ENCODE results near the gene VDAC1. TPM values are rescaled to one million over a fixed set of nuclear protein-coding genes. Genes with fewer than 3 reads are reported as not detected.

The VDAC1 gene
- total and polyA plus RNA-seq, 10 of the 15 experiments (the other 5 are each of a cell fraction or from before 2014, with no cell fraction given), result 245 to 488 (median 349) TPM

- CTCF ChIA-PET, result interaction anchor here (0.8 to 4.5 kb wide), 6 partner anchors 11 to 99 kb away, joined by 3 to 41 read pairs (median 10); no protein-coding TSS in a partner anchor
- TF ChIP-seq RAD21 (IDR thresholded peaks at IDR 0.05; ENCODE audit: insufficient read depth, low read depth, low read length), result no peak
- TF ChIP-seq NRF1 (conservative IDR thresholded peaks at IDR 0.05; ENCODE audit: low read depth, low read length), result 0 out of 2 replicates have a peak, but pooled peaks have one; percentile 18
- no peak; the same call in 1 of the 2 replicates for TF ChIP-seq TCF12 (IDR thresholded peaks at IDR 0.05; ENCODE audit: low read depth, low read length)
- no peak for TF ChIP-seq ZNF622 (IDR thresholded peaks at IDR 0.05)
- TF ChIP-seq BCL3 (IDR thresholded peaks at IDR 0.05; ENCODE audit: borderline replicate concordance, insufficient read depth, low read depth, low read length, poor library complexity, severe bottlenecking), result no peak
- TF ChIP-seq, protein P1, sequence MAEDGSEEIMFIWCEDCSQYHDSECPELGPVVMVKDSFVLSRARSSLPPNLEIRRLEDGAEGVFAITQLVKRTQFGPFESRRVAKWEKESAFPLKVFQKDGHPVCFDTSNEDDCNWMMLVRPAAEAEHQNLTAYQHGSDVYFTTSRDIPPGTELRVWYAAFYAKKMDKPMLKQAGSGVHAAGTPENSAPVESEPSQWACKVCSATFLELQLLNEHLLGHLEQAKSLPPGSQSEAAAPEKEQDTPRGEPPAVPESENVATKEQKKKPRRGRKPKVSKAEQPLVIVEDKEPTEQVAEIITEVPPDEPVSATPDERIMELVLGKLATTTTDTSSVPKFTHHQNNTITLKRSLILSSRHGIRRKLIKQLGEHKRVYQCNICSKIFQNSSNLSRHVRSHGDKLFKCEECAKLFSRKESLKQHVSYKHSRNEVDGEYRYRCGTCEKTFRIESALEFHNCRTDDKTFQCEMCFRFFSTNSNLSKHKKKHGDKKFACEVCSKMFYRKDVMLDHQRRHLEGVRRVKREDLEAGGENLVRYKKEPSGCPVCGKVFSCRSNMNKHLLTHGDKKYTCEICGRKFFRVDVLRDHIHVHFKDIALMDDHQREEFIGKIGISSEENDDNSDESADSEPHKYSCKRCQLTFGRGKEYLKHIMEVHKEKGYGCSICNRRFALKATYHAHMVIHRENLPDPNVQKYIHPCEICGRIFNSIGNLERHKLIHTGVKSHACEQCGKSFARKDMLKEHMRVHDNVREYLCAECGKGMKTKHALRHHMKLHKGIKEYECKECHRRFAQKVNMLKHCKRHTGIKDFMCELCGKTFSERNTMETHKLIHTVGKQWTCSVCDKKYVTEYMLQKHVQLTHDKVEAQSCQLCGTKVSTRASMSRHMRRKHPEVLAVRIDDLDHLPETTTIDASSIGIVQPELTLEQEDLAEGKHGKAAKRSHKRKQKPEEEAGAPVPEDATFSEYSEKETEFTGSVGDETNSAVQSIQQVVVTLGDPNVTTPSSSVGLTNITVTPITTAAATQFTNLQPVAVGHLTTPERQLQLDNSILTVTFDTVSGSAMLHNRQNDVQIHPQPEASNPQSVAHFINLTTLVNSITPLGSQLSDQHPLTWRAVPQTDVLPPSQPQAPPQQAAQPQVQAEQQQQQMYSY (CRISPR knock-in tag; IDR thresholded peaks at IDR 0.05), result no peak
- TF ChIP-seq BMI1 (IDR thresholded peaks at IDR 0.05; ENCODE audit: borderline replicate concordance), result no peak
- TF ChIP-seq YBX1 (IDR thresholded peaks at IDR 0.05), result no peak
- TF ChIP-seq ZNF274 (IDR thresholded peaks at IDR 0.05; ENCODE audit: insufficient read depth, insufficient read length), result no peak
- TF ChIP-seq, protein P2, sequence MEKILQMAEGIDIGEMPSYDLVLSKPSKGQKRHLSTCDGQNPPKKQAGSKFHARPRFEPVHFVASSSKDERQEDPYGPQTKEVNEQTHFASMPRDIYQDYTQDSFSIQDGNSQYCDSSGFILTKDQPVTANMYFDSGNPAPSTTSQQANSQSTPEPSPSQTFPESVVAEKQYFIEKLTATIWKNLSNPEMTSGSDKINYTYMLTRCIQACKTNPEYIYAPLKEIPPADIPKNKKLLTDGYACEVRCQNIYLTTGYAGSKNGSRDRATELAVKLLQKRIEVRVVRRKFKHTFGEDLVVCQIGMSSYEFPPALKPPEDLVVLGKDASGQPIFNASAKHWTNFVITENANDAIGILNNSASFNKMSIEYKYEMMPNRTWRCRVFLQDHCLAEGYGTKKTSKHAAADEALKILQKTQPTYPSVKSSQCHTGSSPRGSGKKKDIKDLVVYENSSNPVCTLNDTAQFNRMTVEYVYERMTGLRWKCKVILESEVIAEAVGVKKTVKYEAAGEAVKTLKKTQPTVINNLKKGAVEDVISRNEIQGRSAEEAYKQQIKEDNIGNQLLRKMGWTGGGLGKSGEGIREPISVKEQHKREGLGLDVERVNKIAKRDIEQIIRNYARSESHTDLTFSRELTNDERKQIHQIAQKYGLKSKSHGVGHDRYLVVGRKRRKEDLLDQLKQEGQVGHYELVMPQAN (conservative IDR thresholded peaks at IDR 0.05), result peak; percentile 47; the same call in 1 of the 2 replicates
- TF ChIP-seq KLF5 (IDR thresholded peaks at IDR 0.05; ENCODE audit: partially characterized antibody), result no peak
- TF ChIP-seq CHD2 (IDR thresholded peaks at IDR 0.05; ENCODE audit: borderline replicate concordance, low read depth, low read length), result no peak
- TF ChIP-seq, protein P3, sequence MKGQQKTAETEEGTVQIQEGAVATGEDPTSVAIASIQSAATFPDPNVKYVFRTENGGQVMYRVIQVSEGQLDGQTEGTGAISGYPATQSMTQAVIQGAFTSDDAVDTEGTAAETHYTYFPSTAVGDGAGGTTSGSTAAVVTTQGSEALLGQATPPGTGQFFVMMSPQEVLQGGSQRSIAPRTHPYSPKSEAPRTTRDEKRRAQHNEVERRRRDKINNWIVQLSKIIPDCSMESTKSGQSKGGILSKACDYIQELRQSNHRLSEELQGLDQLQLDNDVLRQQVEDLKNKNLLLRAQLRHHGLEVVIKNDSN (IDR thresholded peaks at IDR 0.05; ENCODE audit: borderline replicate concordance, extremely low read length, insufficient read depth, low read depth, low read length), result no peak
- TF ChIP-seq MEF2A (IDR thresholded peaks at IDR 0.05; ENCODE audit: insufficient read depth, low read depth, low read length), result peak; percentile 68; the same call in 1 of the 2 replicates
Measured at GRCh38 chr5:133968204-133968980, 36.4 kb downstream of the VDAC1 start, which contains the start of gene C5orf15. Gene C5orf15 (minus strand): TSS chr5:133968625. CDS start chr5:133968584, 41 bp downstream.

More at GRCh38 chr5:133968204-133968980, 36.4 kb downstream of the VDAC1 start, which contains the start of gene C5orf15:
- Histone ChIP-seq H3K4me3 (peak within 1 kb of the TSS; percentile 98), H3K27me3 (replicated peaks in 1 of 2; ENCODE audit: control insufficient read depth in 2 of 2, insufficient read depth in 2 of 2, low read length in 1 of 2) (no peaks in the 10 kb centered on the region), H3K27ac (ENCODE audit: control insufficient read depth, insufficient read depth) (peak within 1 kb of the TSS; percentile 73), H2AFZ (ENCODE audit: control insufficient read depth, low read depth, low read length) (peak within 1 kb of the TSS; percentile 88), H3K4me1 (ENCODE audit: control insufficient read depth, insufficient read depth, low read length) (no peaks in the 10 kb centered on the region), H3K9me3 (replicated peaks; ENCODE audit: control insufficient read depth, insufficient read depth, low read length) (no peaks in the 10 kb centered on the region; the same call in 1 of the 3 replicates), H3K4me2 (ENCODE audit: control insufficient read depth, insufficient read depth) (peak within 1 kb of the TSS; percentile 85), H3K79me2 (ENCODE audit: control insufficient read depth, insufficient read depth, low read length) (peaks cover 35% of the 10 kb centered on the region), H4K20me1 (ENCODE audit: control insufficient read depth, insufficient read depth) (no peaks in the 10 kb centered on the region), H3K36me3 (ENCODE audit: control insufficient read depth in 2 of 2, insufficient read depth in 2 of 2, low read length in 1 of 2) (peaks cover 3 to 7% of the 10 kb centered on the region in 2 experiments; a peak in 3 of 4 replicates), H3K9ac (ENCODE audit: control insufficient read depth, insufficient read depth, low read length) (peak within 1 kb of the TSS; percentile 91)
- peak; percentile 94 for DNase-seq (ENCODE audit: low read depth, low spot score)
- 1% methylated on average over 48 of the region's 48 CpGs for WGBS (ENCODE audit: insufficient coverage, insufficient replicate concordance, low lambda C conversion rate, missing lambda C conversion rate)
- peak; percentile 97 for FAIRE-seq
- ChIA-PET RAD21 (ENCODE audit: unreplicated experiment) (interaction anchor here (0.9 to 2.7 kb wide), 8 partner anchors 11 to 630 kb away, joined by 3 to 19 read pairs (median 4); no protein-coding TSS in a partner anchor), POLR2A (interaction anchor here (0.6 to 2.3 kb wide), 5 partner anchors 11 to 863 kb away, joined by 3 to 12 read pairs (median 5); partner anchors contain the start of gene PPP2CA), SMC1A (ENCODE audit: uncharacterized antibody, unreplicated experiment) (interaction anchor here (1.5 to 2.9 kb wide), 7 partner anchors 11 to 100 kb away, joined by 4 to 31 read pairs (median 5); no protein-coding TSS in a partner anchor)
- peak; percentile 94 for ATAC-seq
- BruUV-seq (replicated peaks), result TSS peak; percentile 19
- in situ Hi-C loops (cut with MboI), result no loop called here
- intact Hi-C loops (cut with micrococcal nuclease; ENCODE audit: unreplicated experiment), result no loop called here
